Activated CD4-positive, alpha-beta T cell treated with anti-CD3 and anti-CD28 coated beads, Interleukin-10, Interleukin-2, amounts not matched to agents 100 ng/mL and 50 ng/mL, durations not matched to agents 16 hours and 8 hours (primary cell): ENCODE results near the gene CASR.
A peak's percentile ranks its signal among the peaks of the same experiment; 100 is the strongest.

Source experiments
- DNase-seq: peaks from one replicate; pipeline ENCODE4 v3.0.0-alpha.2; 2020

Gene CASR

DNA sequence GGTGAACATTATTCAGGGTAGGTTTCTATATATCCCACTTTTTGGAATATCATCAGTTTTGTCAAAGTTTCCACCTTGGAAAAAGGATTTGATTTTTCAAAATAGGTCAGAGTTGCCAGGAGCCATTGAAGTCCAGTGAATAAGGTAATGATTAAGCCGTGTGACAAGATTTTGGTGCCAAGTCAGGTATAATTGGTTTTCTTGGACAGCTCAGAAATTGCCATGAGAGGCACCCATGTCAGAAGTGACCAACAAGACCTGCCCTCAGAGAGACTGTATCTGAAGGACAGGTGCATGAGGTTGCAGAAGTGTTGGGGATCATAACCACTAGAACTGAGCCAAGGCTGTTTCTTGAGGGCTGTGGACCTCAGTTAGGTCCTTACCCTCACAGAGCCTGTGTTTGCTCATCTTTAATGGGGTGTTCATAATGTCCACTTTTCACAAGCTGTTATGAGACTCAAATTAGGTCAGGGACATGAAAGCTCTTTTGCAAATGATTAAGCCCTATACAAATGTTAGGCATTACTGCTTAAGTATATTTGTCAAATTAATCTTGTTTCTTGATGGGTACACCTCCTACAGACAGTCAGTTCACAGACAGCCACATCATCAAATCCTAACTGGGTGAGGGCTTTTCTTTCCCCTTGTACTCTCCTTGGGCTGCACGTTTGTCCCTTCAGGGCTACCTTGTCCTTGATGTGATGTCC, 32.3 kb downstream of the CASR start:
- no peak for DNase-seq

- no peak for DNase-seq
Observed at GRCh38 chr3:122217901-122218300, 34.4 kb downstream of the CASR start.

- DNase-seq, result no peak
Observed at GRCh38 chr3:122219242-122219872, 35.9 kb downstream of the CASR start.

DNA sequence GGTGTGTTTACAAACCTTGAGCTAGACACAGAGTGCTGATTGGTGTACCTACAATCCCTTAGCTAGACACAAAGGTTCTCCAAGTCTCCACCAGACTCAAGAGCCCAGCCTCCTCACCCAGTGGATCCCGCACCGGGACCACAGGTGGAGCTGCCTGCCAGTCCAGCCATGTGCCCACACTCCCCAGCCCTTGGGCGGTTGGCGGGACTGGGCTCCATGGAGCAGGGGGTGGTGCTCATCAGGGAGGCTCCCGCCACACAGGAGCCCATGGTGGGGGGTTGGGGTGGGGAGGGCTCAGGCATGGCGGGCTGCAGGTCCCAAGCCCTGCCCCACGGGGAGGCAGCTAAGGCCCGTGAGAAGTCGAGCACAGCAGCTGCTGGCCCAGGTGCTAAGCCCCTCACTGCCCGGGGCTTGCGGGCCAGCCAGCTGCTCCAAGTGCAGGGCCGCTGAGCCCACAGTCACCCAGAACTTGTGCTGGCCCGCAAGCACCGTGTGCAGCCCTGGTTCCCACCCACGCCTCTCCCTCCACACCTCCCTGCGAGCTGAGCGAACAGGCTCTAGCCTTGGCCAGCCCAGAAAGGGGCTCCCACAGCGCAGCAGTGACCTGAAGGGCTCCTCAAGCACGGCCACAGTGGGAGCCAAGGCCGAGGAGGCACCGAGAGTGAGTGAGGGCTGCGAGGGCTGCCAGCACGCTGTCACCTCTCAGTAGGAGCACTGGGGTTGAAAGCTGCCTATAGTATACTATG, 43.7 kb downstream of the CASR start:
- no peak for DNase-seq

DNA sequence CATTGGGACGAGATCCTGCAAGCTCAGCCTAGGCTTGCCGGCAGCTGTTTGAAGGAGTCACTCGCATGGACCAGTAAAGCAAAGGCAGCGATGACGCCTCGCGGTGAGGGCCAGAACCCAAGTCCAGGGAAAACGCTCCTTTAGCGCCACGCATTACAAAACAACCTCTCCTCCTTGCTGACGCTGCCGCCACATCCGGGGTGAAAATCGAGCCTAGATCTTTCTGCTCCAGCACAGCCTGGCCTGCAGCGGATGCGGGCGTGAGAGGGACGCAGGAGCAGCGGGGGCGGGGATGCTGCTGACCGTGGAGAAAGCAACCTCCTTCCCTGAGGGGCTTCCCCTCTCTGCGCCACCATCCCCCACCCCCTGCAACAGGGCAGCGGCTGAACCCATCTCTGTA, 46.7 kb downstream of the CASR start:
- no peak for DNase-seq

- DNase-seq, result no peak
Observed at GRCh38 chr3:122231465-122232157, 48.1 kb downstream of the CASR start.

- peak; percentile 15 for DNase-seq
Observed at GRCh38 chr3:122232485-122232884, 49.0 kb downstream of the CASR start.

DNA sequence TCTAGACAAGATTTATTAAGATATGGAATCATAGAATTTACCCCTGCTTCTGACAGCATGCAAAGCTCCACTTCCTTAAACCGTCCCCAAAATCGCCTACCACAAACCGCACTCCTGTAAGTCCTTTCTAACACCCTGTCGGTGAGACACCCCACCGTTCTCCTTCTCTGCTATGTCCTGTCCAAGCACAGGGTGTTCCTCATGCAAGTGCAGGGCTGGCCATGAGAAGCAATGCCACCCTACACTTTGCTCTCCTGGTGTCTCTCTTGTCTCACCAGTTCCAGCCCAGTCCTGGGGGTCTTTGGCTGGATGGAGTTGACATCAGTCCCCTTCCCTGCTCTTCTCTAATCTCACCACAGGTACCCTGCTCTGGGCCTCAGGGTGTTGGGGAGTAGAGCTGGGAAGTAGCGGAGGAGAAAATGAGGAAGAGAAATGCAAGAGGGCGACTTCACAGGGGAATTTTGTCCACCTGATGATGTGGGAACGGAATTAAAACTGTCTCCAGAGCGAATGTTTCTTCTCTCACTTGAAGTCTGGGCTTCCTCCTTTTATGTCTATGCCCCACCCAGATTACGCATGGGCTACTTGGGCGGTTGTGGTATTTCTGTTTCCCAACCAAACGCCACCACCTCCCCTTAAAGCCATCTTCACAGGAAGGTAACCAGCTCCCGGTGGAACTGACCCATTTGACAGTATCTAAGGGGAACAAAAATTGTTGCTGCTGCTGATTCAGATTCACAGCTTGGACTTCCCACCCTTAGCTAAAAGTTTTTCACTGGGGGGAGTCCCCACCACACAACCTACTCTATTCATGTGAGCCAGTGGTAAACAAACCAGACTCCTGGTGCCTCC, 49.9 kb downstream of the CASR start:
- DNase-seq, result peak; percentile 46

- no peak for DNase-seq
Observed at GRCh38 chr3:122234117-122234516, 50.6 kb downstream of the CASR start.

DNA sequence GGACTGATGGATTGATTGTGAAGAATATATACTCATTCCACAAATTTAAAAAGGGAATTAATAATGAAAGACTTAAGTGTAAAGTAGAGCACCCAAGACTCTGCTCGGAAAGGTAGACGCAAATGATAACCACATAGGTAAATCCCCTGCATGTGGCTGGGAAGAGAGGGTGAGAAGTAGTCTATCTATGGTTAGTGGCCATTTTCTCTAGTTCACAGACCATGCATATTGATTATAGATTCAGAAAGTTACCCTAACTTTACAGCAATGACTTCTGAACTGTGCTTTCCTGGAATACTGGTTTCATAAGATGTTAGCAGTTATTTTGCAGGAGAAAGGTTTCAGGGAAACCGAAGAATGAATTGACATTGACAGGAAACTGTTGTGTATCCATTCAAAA, 51.7 kb downstream of the CASR start:
- peak; percentile 18 for DNase-seq

DNA sequence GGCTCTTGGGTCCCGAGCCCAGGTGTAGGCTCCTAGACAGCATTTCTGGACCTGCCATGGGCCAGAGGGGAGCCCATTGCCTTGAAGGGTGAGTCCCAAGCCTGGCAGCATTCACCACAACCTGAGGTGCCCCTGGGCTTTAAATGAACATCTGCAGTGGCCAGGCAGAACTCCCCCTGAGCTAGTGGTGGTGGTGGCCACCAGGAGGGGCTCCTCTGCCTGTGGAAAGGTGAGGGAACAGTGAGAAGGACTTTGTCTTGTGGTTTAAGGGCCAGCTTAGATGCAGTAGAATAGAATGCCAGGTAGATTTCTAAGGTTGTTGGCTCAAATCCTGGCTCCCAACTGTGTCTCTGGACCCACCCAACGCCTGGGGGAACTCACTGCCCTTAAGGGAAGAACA, 55.6 kb downstream of the CASR start:
- no peak for DNase-seq

DNA sequence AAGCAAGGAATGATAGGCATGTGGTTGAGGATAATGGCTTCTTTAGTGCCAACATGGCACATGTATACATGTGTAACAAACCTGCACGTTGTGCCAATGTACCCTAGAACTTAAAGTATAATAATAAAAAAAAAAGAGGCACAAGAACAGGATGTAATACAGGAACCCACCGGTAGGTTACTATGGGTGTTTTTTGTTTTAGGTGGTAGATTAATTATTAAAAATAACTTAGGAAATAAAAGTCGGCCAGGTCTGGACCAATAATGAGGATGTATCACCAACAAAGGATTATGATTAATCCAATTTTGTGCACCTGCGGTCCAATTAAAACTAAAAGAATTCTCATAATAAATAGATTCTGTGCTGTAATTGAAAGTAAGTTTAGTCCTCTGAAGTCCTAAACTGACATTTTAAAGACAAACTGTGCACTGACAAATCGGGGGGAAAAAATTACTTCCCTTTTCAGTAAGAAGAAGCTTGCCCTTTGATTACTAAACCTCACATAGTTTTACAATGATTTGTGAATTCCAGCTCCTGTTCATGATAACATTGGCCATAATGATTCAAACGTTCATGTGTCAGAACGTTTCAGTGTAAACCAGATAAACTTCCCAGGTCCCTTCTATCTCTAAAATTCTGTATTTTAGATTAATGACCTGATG, 62.2 kb downstream of the CASR start:
- DNase-seq, result peak; percentile 16

DNA sequence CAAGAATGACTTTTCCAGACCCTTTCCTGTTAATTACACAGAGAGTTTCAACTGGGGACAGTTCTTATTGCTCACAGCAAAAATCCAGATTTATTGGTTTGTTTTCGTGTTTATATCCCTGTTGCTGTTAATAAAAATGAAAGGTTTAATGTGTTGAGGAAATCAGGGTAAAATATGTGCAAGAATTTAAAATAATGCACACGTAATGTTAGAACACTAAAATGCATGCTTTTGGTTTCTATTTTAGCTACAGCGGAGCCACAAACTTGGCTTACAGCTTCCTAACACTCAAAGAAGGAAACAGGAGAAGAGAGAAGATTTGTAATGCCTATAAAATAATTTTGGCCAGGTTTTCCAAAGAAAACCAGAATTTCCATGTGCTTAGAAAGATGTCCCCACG, 62.7 kb downstream of the CASR start:
- DNase-seq, result no peak

DNA sequence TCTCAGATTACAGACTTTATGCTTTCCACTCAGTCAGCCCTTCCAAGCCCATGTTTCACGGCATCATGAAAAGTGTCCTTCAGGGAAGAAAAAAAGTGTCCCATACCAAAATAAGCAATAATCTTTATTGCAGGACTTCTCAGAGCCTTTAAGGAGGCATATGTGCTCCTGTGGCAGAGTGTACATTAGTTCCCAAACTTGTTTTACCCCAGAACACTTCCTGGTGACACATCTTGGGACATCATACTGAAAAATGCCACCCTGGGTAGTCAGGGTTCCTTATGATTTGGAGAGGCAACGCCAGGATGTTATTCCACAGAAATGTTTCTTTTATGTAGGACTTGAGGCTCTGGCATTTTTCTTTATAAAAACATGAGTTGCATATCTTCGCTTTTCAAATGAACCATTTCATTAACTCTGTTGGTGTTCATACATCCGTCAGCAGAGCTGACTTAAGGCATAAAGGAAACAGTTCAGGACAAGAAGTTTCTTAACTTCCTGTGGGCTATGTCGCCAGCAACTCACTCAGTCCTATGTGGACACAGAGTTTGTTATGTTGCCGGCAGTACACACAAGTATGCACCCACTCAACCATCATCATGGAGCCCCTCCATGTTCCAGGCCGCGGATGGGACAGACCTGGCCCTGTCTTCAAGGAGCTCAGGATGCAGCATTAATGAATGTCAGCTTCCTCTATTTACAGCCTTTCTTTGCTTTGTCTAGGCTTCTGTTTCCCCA, 63.8 kb downstream of the CASR start:
- no peak for DNase-seq

- no peak for DNase-seq
Observed at GRCh38 chr3:122247825-122248185, 64.3 kb downstream of the CASR start.

- DNase-seq, result no peak
Observed at GRCh38 chr3:122251428-122251827, 68.0 kb downstream of the CASR start.

GRCh38 chr3:122253581-122253980, 70.1 kb downstream of the CASR start:
- no peak for DNase-seq

GRCh38 chr3:122255757-122256439, 72.4 kb downstream of the CASR start:
- DNase-seq, result peak; percentile 31

GRCh38 chr3:122257644-122258364, 74.3 kb downstream of the CASR start:
- no peak for DNase-seq
